ENCODE data around the gene COA1. TPM values are rescaled to one million over a fixed set of nuclear protein-coding genes. Genes with fewer than 3 reads are reported as not detected.

The COA1 gene
- total RNA-seq, 2 donors from 2014 or later = 24.8 to 45.1 TPM

GRCh38 chr7:43653891-43654504 is 75.3 kb downstream of the COA1 start:
- no peak for DNase-seq
- intact Hi-C loops (cut with DNase I) = no loop called here
- Histone ChIP-seq H3K27me3 (no peaks in the 10 kb centered on the region), H3K27ac (peak overlapping the region; percentile 15), H3K9ac (ENCODE audit: low read depth in 2 of 2, low read length in 2 of 2) (no peak overlapping the region), H3K4me3 (no peak overlapping the region), H3K4me1 (no peaks in the 10 kb centered on the region), H3K36me3 (no peaks in the 10 kb centered on the region), H3K9me3 (no peaks in the 10 kb centered on the region)
- TF ChIP-seq CTCF (IDR thresholded peaks at IDR 0.05) = no peak

- H3K9me3 ChIP-seq = no peaks in the 10 kb centered on the region
- intact Hi-C loops (cut with DNase I) = no loop called here
- no peaks in the 10 kb centered on the region for H3K27me3 ChIP-seq
- no peak for TF ChIP-seq CTCF (IDR thresholded peaks at IDR 0.05)
- H3K36me3 ChIP-seq = no peaks in the 10 kb centered on the region
- no peak overlapping the region for H3K4me3 ChIP-seq
- DNase-seq = no peak
- peak overlapping the region; percentile 15 for H3K27ac ChIP-seq
- no peak overlapping the region for H3K9ac ChIP-seq (ENCODE audit: low read depth in 2 of 2, low read length in 2 of 2)
- H3K4me1 ChIP-seq = no peaks in the 10 kb centered on the region
These were observed 75.9 kb downstream of the COA1 start for GRCh38 chr7:43653466-43653865.

GRCh38 chr7:43652364-43652763 is 77.0 kb downstream of the COA1 start:
- Histone ChIP-seq H3K27ac (no peak overlapping the region), H3K36me3 (no peaks in the 10 kb centered on the region), H3K4me3 (no peak overlapping the region), H3K4me1 (no peaks in the 10 kb centered on the region), H3K9ac (ENCODE audit: low read depth in 2 of 2, low read length in 2 of 2) (no peak overlapping the region), H3K27me3 (no peaks in the 10 kb centered on the region), H3K9me3 (no peaks in the 10 kb centered on the region)
- no peak for TF ChIP-seq CTCF (IDR thresholded peaks at IDR 0.05)
- no peak for DNase-seq
- intact Hi-C loops (cut with DNase I) = no loop called here

- Histone ChIP-seq H3K4me1 (peaks cover 5% of the 10 kb centered on the region), H3K9ac (ENCODE audit: low read depth in 2 of 2, low read length in 2 of 2) (peak overlapping the region in 1 of 2 donors; percentile 41), H3K27ac (peak overlapping the region; percentile 61), H3K9me3 (no peaks in the 10 kb centered on the region), H3K4me3 (no peak overlapping the region), H3K27me3 (no peaks in the 10 kb centered on the region), H3K36me3 (no peaks in the 10 kb centered on the region)
- TF ChIP-seq CTCF (IDR thresholded peaks at IDR 0.05) = no peak
- intact Hi-C loops (cut with DNase I) = no loop called here
- DNase-seq = no peak
These were observed 78.8 kb downstream of the COA1 start for GRCh38 chr7:43650457-43651052.

GRCh38 chr7:43649755-43650274 is 79.5 kb downstream of the COA1 start:
- Histone ChIP-seq H3K4me3 (no peak overlapping the region), H3K9ac (ENCODE audit: low read depth in 2 of 2, low read length in 2 of 2) (no peak overlapping the region), H3K9me3 (no peaks in the 10 kb centered on the region), H3K4me1 (peaks cover 5% of the 10 kb centered on the region), H3K27me3 (no peaks in the 10 kb centered on the region), H3K36me3 (no peaks in the 10 kb centered on the region), H3K27ac (peak overlapping the region; percentile 85)
- intact Hi-C loops (cut with DNase I) = no loop called here
- DNase-seq = no peak
- no peak for TF ChIP-seq CTCF (IDR thresholded peaks at IDR 0.05)

Data from colonic mucosa (tissue), 4 donors.